H9 (cell line): ENCODE data around the gene SLC2A5. TPM values are rescaled to one million over a fixed set of nuclear protein-coding genes. Genes with fewer than 3 reads are reported as not detected.

Experiments used
- DNase-seq: peaks from one replicate; pipeline ENCODE4 v3.0.0-alpha.2; 2017
- H2AFZ ChIP-seq: one replicate; pipeline ENCODE4 v1.6.1; 2013; ENCODE audit warnings: mild to moderate bottlenecking, low read length, control low read depth, moderate library complexity
- H2AK5ac ChIP-seq: 2 replicates; pipeline ENCODE4 v1.6.1; 2013; ENCODE audit warnings: low read length, control low read depth, mixed read lengths; ENCODE audit not compliant: insufficient read length
- H2BK120ac ChIP-seq: one replicate; pipeline ENCODE4 v1.6.1; 2013; ENCODE audit warnings: low read depth, mild to moderate bottlenecking, low read length, control low read depth, inconsistent platforms; ENCODE audit not compliant: poor library complexity, severe bottlenecking
- H2BK12ac ChIP-seq: 2 replicates; pipeline ENCODE4 v1.6.1; 2013; ENCODE audit warnings: low read length, control low read depth, mixed read lengths, low read depth; ENCODE audit not compliant: insufficient read length
- H2BK15ac ChIP-seq: 2 replicates; pipeline ENCODE4 v1.6.1; 2013; ENCODE audit warnings: low read depth, low read length, control low read depth
- H2BK20ac ChIP-seq: one replicate; pipeline ENCODE4 v1.6.1; 2013; ENCODE audit warnings: low read depth, mild to moderate bottlenecking, low read length, control low read depth, inconsistent platforms; ENCODE audit not compliant: poor library complexity, severe bottlenecking
- H2BK5ac ChIP-seq: 2 replicates; pipeline ENCODE4 v1.6.1; 2013; ENCODE audit warnings: low read length, control low read depth, mixed read lengths; ENCODE audit not compliant: insufficient read length
- H3K14ac ChIP-seq: 2 replicates; pipeline ENCODE4 v1.6.1; 2013; ENCODE audit warnings: low read length, control low read depth; ENCODE audit not compliant: insufficient read depth
- H3K18ac ChIP-seq: 2 replicates; pipeline ENCODE4 v1.6.1; 2013; ENCODE audit warnings: low read depth, mild to moderate bottlenecking, mixed read lengths, low read length, control low read depth; ENCODE audit not compliant: insufficient read length
- H3K23ac ChIP-seq: 2 replicates; pipeline ENCODE4 v1.6.1; 2013; ENCODE audit warnings: low read length, control low read depth, mixed read lengths, low read depth; ENCODE audit not compliant: insufficient read length
- H3K23me2 ChIP-seq: 2 replicates; pipeline ENCODE4 v1.6.1; 2013; ENCODE audit warnings: low read depth, mild to moderate bottlenecking, mixed read lengths, low read length, control low read depth; ENCODE audit not compliant: insufficient read length, poor library complexity, severe bottlenecking
- H3K27ac ChIP-seq: 2 replicates; pipeline ENCODE4 v1.5.1; 2013; ENCODE audit warnings: low read length, control low read depth, mixed read lengths, low read depth; ENCODE audit not compliant: insufficient read length
- H3K27me3 ChIP-seq: 2 replicates; pipeline ENCODE4 v1.6.1; 2013; ENCODE audit warnings: low read length, control low read depth, inconsistent platforms; ENCODE audit not compliant: insufficient read depth
- H3K4ac ChIP-seq: 2 replicates; pipeline ENCODE4 v1.6.1; 2013; ENCODE audit warnings: low read depth, mild to moderate bottlenecking, control low read depth, inconsistent platforms, low read length, moderate library complexity
- H3K4me1 ChIP-seq: 2 replicates; pipeline ENCODE4 v1.6.1; 2013; ENCODE audit warnings: low read length, control low read depth, inconsistent platforms; ENCODE audit not compliant: insufficient read depth
- H3K4me2 ChIP-seq: 2 replicates; pipeline ENCODE4 v1.6.1; 2013; ENCODE audit warnings: low read length, control low read depth, mixed read lengths; ENCODE audit not compliant: insufficient read length, insufficient read depth
- H3K56ac ChIP-seq: 2 replicates; pipeline ENCODE4 v1.6.1; 2013; ENCODE audit warnings: low read depth, mild to moderate bottlenecking, mixed read lengths, low read length, control low read depth; ENCODE audit not compliant: insufficient read length
- H3K79me1 ChIP-seq: 2 replicates; pipeline ENCODE4 v1.6.1; 2013; ENCODE audit warnings: low read depth, mild to moderate bottlenecking, moderate library complexity, low read length, control low read depth, inconsistent platforms; ENCODE audit not compliant: insufficient read depth, poor library complexity, severe bottlenecking
- H3K79me2 ChIP-seq: 2 replicates; pipeline ENCODE4 v1.6.1; 2013; ENCODE audit warnings: low read length, control low read depth, inconsistent platforms; ENCODE audit not compliant: insufficient read depth
- H3K9ac ChIP-seq: 2 replicates; pipeline ENCODE4 v1.6.1; 2013; ENCODE audit warnings: low read length, control low read depth, mixed read lengths; ENCODE audit not compliant: insufficient read length; ENCODE audit errors: extremely low read depth
- H3K9me3 ChIP-seq: one replicate; pipeline ENCODE4 v1.6.1; 2013; ENCODE audit warnings: low read depth, low read length, inconsistent platforms; ENCODE audit not compliant: control insufficient read depth
- H3T11ph ChIP-seq: one replicate; pipeline ENCODE4 v1.6.1; 2013; ENCODE audit warnings: mild to moderate bottlenecking, low read length, control low read depth, inconsistent platforms
- H4K20me1 ChIP-seq: one replicate; pipeline ENCODE4 v1.6.1; 2013; ENCODE audit not compliant: control insufficient read depth, insufficient read length, insufficient read depth
- H4K5ac ChIP-seq: 2 replicates; pipeline ENCODE4 v1.6.1; 2013; ENCODE audit warnings: low read depth, mild to moderate bottlenecking, mixed read lengths, low read length, control low read depth; ENCODE audit not compliant: insufficient read length
- H4K8ac ChIP-seq: replicated peaks from 2 replicates; pipeline ENCODE4 v1.6.1; 2013; ENCODE audit warnings: low read length, control low read depth, mixed read lengths, low read depth; ENCODE audit not compliant: insufficient read length
- H4K91ac ChIP-seq: 2 replicates; pipeline ENCODE4 v1.6.1; 2013; ENCODE audit warnings: low read depth, mild to moderate bottlenecking, moderate library complexity, mixed read lengths, low read length, control low read depth; ENCODE audit not compliant: insufficient read length
- H3K27ac Mint-ChIP-seq, 3 experiments: 2 replicates in 2 of 3; 3 replicates in 1 of 3; pipeline ENCODE4 v1.8.0; 2020 to 2021; ENCODE audit warnings: mixed read lengths in 3 of 3, mild to moderate bottlenecking in 1 of 3, moderate library complexity in 1 of 3
- H3K27me3 Mint-ChIP-seq: 2 replicates; pipeline ENCODE4 v1.8.0; 2021; ENCODE audit warnings: low read depth, mild to moderate bottlenecking, moderate library complexity, mixed read lengths
- H3K36me3 Mint-ChIP-seq, 3 experiments: 2 replicates in 2 of 3; 3 replicates in 1 of 3; pipeline ENCODE4 v1.8.0; 2020 to 2021; ENCODE audit warnings: low read depth in 3 of 3, mixed read lengths in 3 of 3; ENCODE audit not compliant: insufficient read depth in 1 of 3
- H3K4me1 Mint-ChIP-seq, 2 experiments: 2 replicates each; pipeline ENCODE4 v1.8.0; 2020; ENCODE audit warnings: mixed read lengths in 2 of 2
- H3K4me3 Mint-ChIP-seq, 2 experiments: 2 replicates in 1 of 2; 3 replicates in 1 of 2; pipeline ENCODE4 v1.8.0; 2020 to 2021; ENCODE audit warnings: mild to moderate bottlenecking in 2 of 2, mixed read lengths in 2 of 2, moderate library complexity in 1 of 2
- H3K9me3 Mint-ChIP-seq, 2 experiments: 2 replicates in 1 of 2; 3 replicates in 1 of 2; pipeline ENCODE4 v1.8.0; 2020; ENCODE audit warnings: mild to moderate bottlenecking in 2 of 2, mixed read lengths in 2 of 2, moderate library complexity in 1 of 2
- WGBS: extraction: QIAGEN DNeasy Blood & Tissue Kit; methylation state at CpG from one replicate; pipeline ENCODE4 v1.1.7; 2013; ENCODE audit warnings: missing lambda C conversion rate, low lambda C conversion rate, mixed read lengths; ENCODE audit not compliant: insufficient read length; ENCODE audit errors: extremely low coverage; 5-methylcytosine and 5-hydroxymethylcytosine counted together
- total RNA-seq: library from RNA; stranded (reverse); gene quantifications from 2 replicates; pipeline ENCODE4 v1.2.1, GENCODE V29; 2021
- TF ChIP-seq, protein P1 (sequence below): fragments of 200-600 bp; sonication (generic); conservative IDR thresholded peaks from 3 replicates; pipeline ENCODE4 v1.8.0; 2021; ENCODE audit warnings: antibody characterized with exemption, mild to moderate bottlenecking

The SLC2A5 gene
- total RNA-seq, 1 experiment from 2014 or later: not detected

- no peak overlapping the region for H4K5ac ChIP-seq
- H4K91ac ChIP-seq: no peak overlapping the region
- H2BK120ac ChIP-seq: no peak overlapping the region
- H3K56ac ChIP-seq: no peak overlapping the region
- H3K14ac ChIP-seq: no peak overlapping the region
- no peak overlapping the region for H2AK5ac ChIP-seq
- no peak overlapping the region for H3K4ac ChIP-seq
- no peak overlapping the region for H4K8ac ChIP-seq
- no peak for DNase-seq
- TF ChIP-seq, protein P1, sequence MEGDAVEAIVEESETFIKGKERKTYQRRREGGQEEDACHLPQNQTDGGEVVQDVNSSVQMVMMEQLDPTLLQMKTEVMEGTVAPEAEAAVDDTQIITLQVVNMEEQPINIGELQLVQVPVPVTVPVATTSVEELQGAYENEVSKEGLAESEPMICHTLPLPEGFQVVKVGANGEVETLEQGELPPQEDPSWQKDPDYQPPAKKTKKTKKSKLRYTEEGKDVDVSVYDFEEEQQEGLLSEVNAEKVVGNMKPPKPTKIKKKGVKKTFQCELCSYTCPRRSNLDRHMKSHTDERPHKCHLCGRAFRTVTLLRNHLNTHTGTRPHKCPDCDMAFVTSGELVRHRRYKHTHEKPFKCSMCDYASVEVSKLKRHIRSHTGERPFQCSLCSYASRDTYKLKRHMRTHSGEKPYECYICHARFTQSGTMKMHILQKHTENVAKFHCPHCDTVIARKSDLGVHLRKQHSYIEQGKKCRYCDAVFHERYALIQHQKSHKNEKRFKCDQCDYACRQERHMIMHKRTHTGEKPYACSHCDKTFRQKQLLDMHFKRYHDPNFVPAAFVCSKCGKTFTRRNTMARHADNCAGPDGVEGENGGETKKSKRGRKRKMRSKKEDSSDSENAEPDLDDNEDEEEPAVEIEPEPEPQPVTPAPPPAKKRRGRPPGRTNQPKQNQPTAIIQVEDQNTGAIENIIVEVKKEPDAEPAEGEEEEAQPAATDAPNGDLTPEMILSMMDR: no peak
- no peaks in the 10 kb centered on the region for H3K4me1 ChIP-seq
- no peaks in the 10 kb centered on the region for H3K23me2 ChIP-seq
- no peak overlapping the region for H3K9ac ChIP-seq
- H3K18ac ChIP-seq: no peak overlapping the region
- H3K27me3 Mint-ChIP-seq: peaks cover 1% of the 10 kb centered on the region
- no peak overlapping the region for H2BK12ac ChIP-seq
- H3K9me3 Mint-ChIP-seq: no peaks in the 10 kb centered on the region; a peak in 1 of 5 replicates
- H2AFZ ChIP-seq: no peak overlapping the region
- no peaks in the 10 kb centered on the region for H3K9me3 ChIP-seq
- H3K27ac Mint-ChIP-seq: peak overlapping the region in 1 of 3 experiments; percentile 73; a peak in 2 of 7 replicates
- H3K27ac ChIP-seq: no peak overlapping the region
- no peaks in the 10 kb centered on the region for H3K79me2 ChIP-seq
- H3K27me3 ChIP-seq: no peaks in the 10 kb centered on the region
- H2BK15ac ChIP-seq: no peak overlapping the region
- no peak overlapping the region for H3K4me3 Mint-ChIP-seq
- no peak overlapping the region for H2BK5ac ChIP-seq
- H3T11ph ChIP-seq: no peak overlapping the region
- H3K79me1 ChIP-seq: no peaks in the 10 kb centered on the region
- no CpG with 5 or more reads among the region's 8 CpGs for WGBS
- no peak overlapping the region for H2BK20ac ChIP-seq
- no peaks in the 10 kb centered on the region for H3K36me3 Mint-ChIP-seq
- no peak overlapping the region for H3K23ac ChIP-seq
- no peak overlapping the region for H3K4me2 ChIP-seq
- H3K4me1 Mint-ChIP-seq: peaks cover 6 to 10% of the 10 kb centered on the region in 2 experiments; a peak in 3 of 4 replicates
- H4K20me1 ChIP-seq: no peaks in the 10 kb centered on the region
Measured at GRCh38 chr1:9010781-9011323, 58.6 kb downstream of the SLC2A5 start.
